Neural progenitor cell (in vitro differentiated cells): Measurements from ENCODE around the gene FBLN5.
"Not testable (repeated sequence)": the region's sequence is repeated elsewhere in the genome, so short reads cannot be mapped to it uniquely, and the experiment has no call there.

Experiments used
- CTCF ChIP-seq: fragments of 200-600 bp; sonication (generic); IDR thresholded peaks from 2 replicates; pipeline ENCODE4 v1.5.1; 2017; ENCODE audit warnings: antibody characterized with exemption, mild to moderate bottlenecking
- EZH2 ChIP-seq: fragments of 200-600 bp; sonication (generic); IDR thresholded peaks from 2 replicates; pipeline ENCODE4 v1.6.1; 2017; ENCODE audit warnings: antibody characterized with exemption, mild to moderate bottlenecking, moderate library complexity
- EZH2phosphoT487 ChIP-seq: fragments of 200-600 bp; sonication (generic); IDR thresholded peaks from 2 replicates; pipeline ENCODE4 v1.6.1; 2017; ENCODE audit warnings: antibody characterized with exemption

- not testable (repeated sequence) for TF ChIP-seq CTCF, EZH2, EZH2phosphoT487
These were observed 76.1 kb downstream of the FBLN5 start for GRCh38 chr14:91871401-91871800.
